HG03064 (cell line): ENCODE measurements around the gene ATP13A1.
"Not testable (repeated sequence)": the region's sequence is repeated elsewhere in the genome, so short reads cannot be mapped to it uniquely, and the experiment has no call there.

ENCODE experiments used
- ATAC-seq: cut with Tn5 transposase; IDR thresholded peaks from one replicate; pipeline ENCODE4 v1.9.1; 2021; ENCODE audit warnings: low read depth; ENCODE audit not compliant: unreplicated experiment

ATP13A1 gene

GRCh38 chr19:19665420-19665948 is 2.0 kb upstream of the ATP13A1 start:
- ATAC-seq, result not testable (repeated sequence)

DNA sequence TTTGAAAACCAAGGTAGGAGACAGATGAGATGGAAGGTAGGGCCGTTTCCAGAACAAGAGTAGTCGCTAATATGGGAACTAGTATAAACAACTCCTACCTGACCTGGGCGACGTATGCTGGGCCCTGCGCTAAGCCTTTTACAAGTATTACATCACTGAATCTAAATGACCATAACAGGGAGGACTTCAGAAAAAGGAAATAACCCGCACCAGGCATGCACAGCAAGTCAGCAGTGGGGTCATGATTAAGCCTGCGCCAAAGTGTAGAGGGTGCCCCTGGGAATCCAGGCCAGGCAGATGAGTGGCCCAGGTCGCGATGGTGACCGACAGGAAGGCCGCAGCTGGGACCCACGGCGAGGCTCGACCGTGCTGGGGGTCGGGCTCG is 613 bp downstream of the ATP13A1 start:
- ATAC-seq, result no peak

DNA sequence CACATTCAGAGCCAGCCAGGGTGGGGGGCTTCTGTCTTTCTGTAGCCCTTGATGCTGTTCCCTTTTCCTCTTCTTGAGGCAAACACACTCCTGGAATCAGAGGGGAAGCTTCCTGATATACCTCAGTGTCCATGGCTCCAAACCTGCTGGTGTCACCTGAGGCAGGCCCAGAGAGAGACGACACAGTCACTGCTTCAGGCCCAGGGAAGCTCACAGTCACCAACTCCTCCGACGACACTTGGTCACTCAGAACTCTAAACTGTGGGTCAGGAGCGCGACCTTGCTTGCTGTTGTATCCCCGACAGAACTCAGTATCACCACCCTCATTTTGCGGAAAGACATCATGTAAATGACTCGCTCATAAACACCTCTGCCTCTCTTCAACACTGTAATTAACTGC is 1.1 kb downstream of the ATP13A1 start:
- no peak for ATAC-seq

DNA sequence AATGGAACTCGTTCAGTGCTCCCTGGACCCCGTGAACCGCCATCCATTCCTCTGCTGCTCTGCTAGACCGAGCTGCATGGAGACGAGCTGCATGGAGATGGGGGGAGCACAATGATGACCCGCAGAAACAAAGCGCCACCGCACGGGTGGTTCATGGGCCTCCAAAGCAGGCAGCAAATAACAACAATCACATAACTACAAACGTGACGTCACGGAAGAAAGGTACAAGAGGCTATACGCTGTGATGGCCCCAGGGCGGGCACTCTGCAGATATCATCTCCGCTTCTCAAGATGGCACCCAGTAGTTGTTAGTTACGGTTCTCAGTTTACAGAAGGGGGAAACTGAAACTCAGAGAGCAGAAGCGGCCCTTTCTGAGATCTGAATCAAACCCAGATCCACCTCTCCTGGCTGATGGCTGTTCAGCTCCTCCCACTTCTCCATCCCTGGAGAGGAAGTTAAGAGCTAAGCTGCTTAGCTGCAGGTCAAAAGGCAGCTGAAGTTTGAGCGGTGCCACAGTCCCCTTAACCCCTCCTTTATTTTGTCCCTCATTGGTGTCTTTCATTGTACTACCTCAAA is 1.7 kb downstream of the ATP13A1 start:
- no peak for ATAC-seq

- no peak for ATAC-seq
Measured at GRCh38 chr19:19661141-19661674, 2.3 kb downstream of the ATP13A1 start.

DNA sequence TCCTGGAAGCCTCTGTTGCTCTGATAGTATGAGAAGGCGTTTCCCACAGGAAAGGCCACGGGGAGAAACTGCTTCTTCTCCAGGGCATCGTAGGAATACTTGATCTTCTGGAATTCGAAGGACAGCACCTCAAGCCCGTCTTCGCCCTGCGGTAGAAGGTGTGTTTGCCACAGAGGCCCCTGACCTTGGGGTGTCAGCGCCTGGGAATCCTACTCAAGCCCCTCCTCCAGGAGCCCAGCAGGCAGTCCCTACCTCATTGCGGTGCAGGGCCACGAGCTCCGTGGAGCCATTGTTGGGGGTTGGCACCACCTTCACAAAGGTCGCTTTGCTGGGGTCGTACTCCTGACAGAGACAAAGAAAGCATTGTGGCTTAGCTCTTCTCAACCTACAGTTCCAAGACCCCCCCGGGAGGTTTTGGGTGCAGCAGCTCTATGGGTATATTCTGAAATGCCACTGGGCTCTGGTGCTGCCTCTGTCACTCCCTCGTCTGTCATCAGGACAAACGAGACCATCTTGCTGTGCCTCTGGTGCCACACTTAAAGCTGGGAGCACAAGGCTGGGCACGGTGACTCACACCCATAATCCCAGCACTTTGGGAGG is 3.7 kb downstream of the ATP13A1 start:
- no peak for ATAC-seq

DNA sequence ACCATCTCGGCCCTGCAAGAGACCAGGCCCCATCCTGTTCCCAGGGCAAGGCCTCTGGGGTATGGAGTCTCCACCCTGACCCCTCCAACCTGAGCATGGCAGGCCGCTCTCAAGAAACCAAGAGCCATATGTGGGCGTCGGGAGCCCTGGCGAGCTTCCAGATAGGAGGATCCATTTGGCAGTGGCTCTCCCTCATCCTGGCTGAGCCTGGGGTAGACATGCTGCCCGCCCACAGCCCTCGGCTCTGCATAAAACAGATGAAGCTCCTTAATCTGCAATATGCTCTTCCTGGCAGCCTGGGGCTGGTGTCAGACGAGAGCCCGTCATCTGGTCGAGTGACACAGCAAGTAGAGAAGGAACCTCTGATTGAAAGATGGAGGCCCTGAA is 6.1 kb downstream of the ATP13A1 start:
- ATAC-seq, result no peak

DNA sequence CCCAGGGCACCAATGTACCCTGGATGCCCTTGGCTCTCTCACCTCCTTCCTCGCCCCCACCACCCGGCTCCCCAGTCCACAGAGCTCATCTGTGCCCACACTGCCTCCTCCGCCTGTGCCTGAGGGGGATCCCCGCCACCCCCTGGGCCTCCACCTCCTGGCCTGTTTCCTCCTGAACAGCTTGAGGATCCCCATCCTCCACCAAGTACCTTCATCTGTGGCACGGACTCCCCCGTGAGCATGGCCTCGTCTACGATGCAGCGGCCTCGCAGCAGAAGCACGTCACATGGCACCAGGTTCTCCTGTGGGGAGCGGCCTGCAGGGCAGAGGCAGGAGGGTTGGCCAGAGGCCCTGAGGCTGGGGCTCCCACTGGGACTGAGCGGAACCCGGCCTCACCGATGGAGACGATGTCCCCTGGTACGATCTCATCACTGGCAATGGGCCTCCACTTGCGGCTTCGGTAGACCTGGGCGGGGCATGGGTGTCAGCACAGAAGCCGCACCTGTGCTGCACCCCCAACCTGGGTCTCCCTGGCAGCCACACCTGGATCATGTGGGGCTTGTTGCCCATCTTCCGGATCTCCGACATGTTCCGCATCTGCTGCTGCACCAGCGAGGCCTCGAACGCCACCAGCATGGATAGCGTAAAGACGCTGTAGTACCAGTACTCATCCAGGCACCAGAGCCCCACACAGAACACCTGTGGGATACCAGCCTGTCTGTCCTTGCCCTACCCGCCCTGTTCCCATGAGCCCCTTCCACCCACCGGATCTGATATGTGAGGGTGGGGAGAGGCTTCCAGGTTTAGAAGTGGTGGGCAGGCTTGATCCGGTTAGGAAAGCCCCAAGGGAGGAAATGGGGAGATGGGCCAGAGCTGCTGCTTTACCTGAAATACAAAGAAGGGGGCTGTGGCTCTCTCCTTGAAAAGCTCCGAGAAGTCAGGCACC is 6.8 kb downstream of the ATP13A1 start:
- no peak for ATAC-seq

GRCh38 chr19:19655641-19656343 is 7.7 kb downstream of the ATP13A1 start:
- no peak for ATAC-seq

DNA sequence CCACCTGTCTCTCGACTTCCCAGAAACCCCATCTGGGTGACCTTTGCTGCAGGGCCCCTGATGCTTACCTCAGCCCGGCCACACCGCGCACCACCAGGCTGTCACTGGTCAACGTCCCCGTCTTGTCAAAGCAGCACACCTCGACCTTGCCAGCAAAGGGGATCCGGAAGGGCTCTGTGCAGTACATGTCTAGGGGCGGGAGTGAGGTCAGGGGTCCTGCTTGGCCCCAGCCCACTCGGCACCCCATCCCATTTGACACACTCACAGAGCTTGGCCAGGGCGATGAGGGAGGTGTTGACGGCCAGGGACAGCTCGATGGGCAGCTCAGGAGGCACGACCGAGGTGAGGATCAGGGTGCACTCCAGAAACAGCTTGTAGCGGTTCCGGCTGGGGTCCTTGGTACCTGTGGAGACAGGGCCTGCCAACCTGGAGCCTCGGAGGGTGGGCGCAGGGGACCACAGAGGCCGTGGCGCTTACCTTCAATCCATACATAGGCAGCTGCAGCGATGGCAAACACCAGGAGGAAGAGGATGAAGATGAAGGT is 8.4 kb downstream of the ATP13A1 start:
- no peak for ATAC-seq

- no peak for ATAC-seq
Measured at GRCh38 chr19:19654441-19654840, 9.0 kb downstream of the ATP13A1 start.

DNA sequence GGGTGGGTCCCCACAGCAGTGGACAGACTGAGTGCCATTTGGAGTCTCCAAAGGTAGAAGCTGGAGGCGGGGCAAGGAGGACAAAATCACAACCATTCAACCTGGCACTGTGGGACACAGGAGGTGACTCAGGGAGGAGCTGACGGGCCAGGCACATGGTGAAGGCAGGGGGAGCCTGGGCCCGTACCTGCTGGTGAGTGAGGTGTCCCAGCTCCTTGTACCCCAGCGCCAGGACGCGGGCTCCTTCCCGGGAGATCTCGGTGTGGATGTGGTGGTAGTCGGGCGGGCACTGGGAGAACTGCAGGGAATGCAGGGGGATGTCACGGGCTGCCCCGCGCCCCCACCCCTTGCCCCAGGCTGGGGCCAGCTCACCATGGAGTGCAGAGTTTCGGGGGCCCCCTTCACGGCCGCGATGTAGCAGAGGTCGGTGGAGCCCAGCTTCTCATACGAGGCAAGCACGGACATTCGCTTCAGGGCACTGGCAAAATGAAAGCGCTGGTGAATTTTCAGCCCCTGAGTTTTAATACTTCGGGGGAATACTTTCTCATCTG is 9.8 kb downstream of the ATP13A1 start:
- no peak for ATAC-seq

DNA sequence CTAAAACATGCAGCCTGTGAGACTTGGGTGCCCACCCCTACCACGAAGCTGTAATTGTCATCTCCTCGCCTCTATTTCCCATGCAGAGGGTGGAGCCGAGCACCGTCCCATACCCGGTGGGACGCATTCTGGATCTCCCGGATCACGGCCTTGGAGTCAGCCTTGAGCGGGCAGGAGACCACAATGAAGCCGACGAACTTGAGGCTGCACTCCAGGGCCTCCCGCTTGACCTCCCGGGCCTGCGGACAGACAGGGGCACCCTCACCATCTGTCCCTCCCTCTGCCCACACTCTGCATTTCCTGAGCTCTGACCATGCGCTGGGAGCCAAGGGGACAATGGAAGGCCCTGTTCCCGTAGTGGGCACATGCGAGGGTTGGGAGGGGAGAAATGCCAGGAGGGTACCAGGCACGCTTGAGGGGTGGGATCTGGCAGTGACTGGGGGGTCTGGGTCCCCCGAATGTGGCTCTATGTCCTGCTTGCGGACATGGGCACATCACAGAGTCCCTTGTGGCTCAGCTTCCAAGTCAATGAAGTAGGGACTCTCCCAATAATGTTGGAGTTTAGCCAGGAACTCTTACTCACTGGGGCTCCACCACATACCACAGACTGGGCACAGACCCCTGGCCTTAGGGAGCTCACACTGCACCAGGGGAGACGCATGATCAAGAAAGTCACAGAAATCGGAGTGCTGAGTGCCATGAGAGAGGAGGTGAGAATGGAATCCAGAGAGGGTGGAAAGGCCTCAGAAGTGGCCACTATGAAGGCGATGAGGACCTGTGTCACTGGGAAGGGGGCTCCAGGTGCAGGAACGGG is 10.8 kb downstream of the ATP13A1 start:
- ATAC-seq, result no peak

DNA sequence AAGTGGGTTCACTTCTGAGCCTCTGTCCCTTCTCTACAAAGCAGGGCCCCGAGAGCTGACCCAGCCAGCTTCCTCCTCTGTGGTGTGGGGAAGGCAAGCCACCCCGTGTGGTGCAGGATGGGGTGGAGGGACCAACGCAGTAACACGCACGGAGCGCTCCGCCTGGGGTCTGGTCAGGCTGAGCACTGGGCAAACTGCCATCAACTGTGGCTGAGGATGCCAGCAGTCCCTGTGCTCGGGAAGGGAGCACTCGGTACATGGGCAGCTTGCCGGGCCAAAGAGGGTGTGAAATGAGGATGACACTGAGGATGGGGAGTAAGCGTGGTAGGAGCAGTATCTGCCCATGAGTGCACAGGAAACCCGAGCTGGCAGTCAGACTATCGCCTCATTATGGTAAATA is 12.4 kb downstream of the ATP13A1 start:
- ATAC-seq, result no peak

DNA sequence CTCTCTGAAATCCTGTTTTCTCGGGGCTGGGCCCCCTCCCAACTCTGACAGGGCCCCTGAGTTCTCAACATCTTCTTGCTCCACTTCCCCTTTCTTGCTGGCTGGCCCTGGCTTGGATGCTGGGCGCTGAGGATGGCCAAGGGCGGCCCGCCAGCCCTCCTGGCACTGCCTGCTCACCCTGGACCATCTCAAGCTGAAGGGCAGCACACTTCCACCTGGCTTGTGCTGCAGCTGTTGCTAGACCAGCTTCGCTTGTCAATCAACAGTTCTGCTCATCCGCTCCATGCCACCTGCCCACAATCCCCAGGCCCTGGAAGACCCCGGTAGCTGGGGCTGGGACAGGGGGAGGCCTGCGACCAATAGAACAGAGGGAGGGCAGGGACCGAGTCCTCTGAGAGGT is 13.1 kb downstream of the ATP13A1 start:
- ATAC-seq, result no peak

- ATAC-seq, result no peak
Measured at GRCh38 chr19:19649580-19649995, 13.9 kb downstream of the ATP13A1 start.

DNA sequence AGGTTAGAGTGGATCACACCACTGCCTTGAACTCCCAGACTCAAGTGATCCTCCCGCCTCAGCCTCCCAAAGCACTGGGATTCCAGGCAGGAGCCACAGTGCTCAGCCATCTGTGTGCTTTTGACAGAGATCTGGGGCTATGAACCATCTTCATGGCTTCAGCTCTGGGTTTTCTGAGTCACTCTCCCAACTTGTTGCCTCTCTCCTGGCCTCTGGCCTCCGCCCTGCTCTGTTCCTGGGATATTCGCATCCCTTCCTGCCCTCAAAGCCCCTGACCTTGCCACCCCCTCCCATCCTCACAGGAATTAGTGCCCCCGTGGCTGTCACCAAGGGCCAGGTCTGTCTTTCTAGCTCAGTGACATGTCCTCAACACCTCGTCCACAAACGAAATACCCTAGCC is 14.3 kb downstream of the ATP13A1 start:
- ATAC-seq, result no peak

GRCh38 chr19:19647037-19647835 is 16.2 kb downstream of the ATP13A1 start:
- ATAC-seq, result no peak
